HepG2 (cell line): ENCODE measurements around the gene PLIN4. TPM values are rescaled to one million over a fixed set of nuclear protein-coding genes. Genes with fewer than 3 reads are reported as not detected.
A peak's percentile ranks its signal among the peaks of the same experiment; 100 is the strongest.

Experiments
- CENPX ChIP-seq: sonication (generic); formaldehyde crosslinking; IDR thresholded peaks from 2 replicates; pipeline ENCODE4 v1.9.0; 2021; ENCODE audit warnings: mild to moderate bottlenecking, missing genetic modification reagents, moderate library complexity
- GLMP ChIP-seq: sonication (generic); formaldehyde crosslinking; IDR thresholded peaks from 2 replicates; pipeline ENCODE4 v1.9.0; 2021; ENCODE audit warnings: missing genetic modification reagents, mild to moderate bottlenecking, borderline replicate concordance
- HHEX ChIP-seq: IDR thresholded peaks from 2 replicates; pipeline ENCODE4 v1.6.1; 2016; ENCODE audit warnings: control low read depth
- ZBTB33 ChIP-seq: sonication (generic); formaldehyde crosslinking; IDR thresholded peaks from 2 replicates; pipeline ENCODE4 v1.4.0; 2020; ENCODE audit warnings: missing genetic modification reagents
- ZNF687 ChIP-seq: sonication (generic); formaldehyde crosslinking; IDR thresholded peaks from 2 replicates; pipeline ENCODE4 v1.5.1; 2020; ENCODE audit warnings: mild to moderate bottlenecking, missing genetic modification reagents, moderate library complexity
- ZNF883 ChIP-seq: sonication (generic); formaldehyde crosslinking; IDR thresholded peaks from 2 replicates; pipeline ENCODE4 v1.5.1; 2020; ENCODE audit warnings: mild to moderate bottlenecking, missing genetic modification reagents; ENCODE audit errors: not compliant biosample characterization
- ZUFSP ChIP-seq: sonication (generic); formaldehyde crosslinking; IDR thresholded peaks from 2 replicates; pipeline ENCODE4 v1.9.0; 2021; ENCODE audit warnings: missing genetic modification reagents, mild to moderate bottlenecking, borderline replicate concordance
- polyA plus RNA-seq, 8 experiments: library from polyadenylated mRNA; depleted of rRNA in 3 of 8; stranded (reverse) in 7 of 8; unstranded in 1 of 8; fragments of >200 nt; fragmentation: Illumina TruSeq in 4 of 8; extraction: Trizol in 4 of 8; gene quantifications; 2 replicates each; pipeline versions ENCODE4 v1.2.1 to v1.2.3, GENCODE V29; 2011 to 2016; ENCODE audit warnings: low read depth in 4 of 8, missing spikeins in 1 of 8, mixed read lengths in 1 of 8; ENCODE audit not compliant: insufficient read depth in 1 of 8
- total RNA-seq, 5 experiments: library from RNA; depleted of rRNA; stranded (reverse); fragments of >200 nt; fragmentation: Illumina TruSeq; extraction: Trizol; gene quantifications; 2 replicates each; pipeline ENCODE4 v1.2.3, GENCODE V29; 2016; ENCODE audit warnings: low read depth in 1 of 5

PLIN4 gene
- total and polyA plus RNA-seq, 2 of the 13 experiments (the other 11 are each of a cell fraction or from before 2014, with no cell fraction given) = 1.1 to 1.3 TPM

DNA sequence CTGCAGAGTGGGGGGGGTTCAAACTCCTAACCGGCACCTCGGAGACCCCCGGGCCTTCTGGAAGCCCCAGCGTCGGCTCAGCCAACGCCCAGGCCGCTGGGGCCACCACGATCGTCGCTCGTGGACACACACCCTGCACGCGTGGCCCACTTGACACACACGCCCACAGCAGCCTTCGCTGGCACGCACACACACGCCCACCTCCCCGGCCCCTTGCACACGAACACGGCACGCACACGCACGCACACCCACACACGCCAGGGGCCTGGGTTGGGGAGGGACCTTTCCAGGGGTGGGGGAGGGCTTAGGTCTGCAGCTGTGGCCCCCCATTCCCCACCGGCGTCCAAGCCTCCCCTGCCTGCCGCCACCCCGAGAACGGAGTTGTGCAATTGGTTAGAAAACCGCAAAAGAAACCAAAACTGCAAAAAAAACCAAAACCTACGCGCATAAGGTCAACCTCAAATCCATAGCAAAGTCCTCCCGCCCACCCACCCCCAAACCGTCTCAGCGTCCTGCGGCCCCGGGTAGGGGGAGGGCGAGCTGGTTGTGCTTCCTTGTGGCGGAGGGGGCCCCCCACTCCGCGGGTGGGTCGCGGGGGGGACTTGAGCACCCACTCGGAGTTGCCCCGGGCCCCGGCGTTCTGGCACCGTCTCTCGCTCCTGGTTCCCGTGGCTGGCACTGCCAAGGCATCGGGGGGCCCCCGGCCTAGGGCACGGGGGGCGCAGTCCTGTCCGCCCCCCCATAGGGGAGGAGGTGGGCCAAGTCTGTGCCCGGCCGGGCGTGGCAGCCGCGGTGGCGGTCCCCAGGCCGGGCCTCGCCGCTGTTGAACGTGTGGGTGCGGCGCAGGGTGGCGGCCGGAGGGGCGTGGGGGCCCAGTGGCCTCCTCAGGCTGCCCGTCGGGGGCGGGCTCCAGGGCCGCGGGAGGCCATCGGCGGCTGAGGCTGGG is 24.9 kb upstream of the PLIN4 start (continued):
- TF ChIP-seq GLMP (no peak), HHEX (CRISPR knock-in tag) (no peak), ZNF883 (CRISPR knock-in tag) (no peak), ZUFSP (CRISPR knock-in tag) (no peak), ZNF687 (CRISPR knock-in tag) (peak; percentile 1; the same call in 1 of the 2 replicates), ZBTB33 (CRISPR knock-in tag) (peak; percentile 77), CENPX (CRISPR knock-in tag) (no peak)
